ENCODE measurements around the gene ATP5F1B. TPM values are rescaled to one million over a fixed set of nuclear protein-coding genes. Genes with fewer than 3 reads are reported as not detected.

Gene ATP5F1B
- total and polyA plus RNA-seq, 2 of the 13 experiments (the other 11 are each of a cell fraction or from before 2014, with no cell fraction given), result 1,051 to 1,180 TPM

DNA sequence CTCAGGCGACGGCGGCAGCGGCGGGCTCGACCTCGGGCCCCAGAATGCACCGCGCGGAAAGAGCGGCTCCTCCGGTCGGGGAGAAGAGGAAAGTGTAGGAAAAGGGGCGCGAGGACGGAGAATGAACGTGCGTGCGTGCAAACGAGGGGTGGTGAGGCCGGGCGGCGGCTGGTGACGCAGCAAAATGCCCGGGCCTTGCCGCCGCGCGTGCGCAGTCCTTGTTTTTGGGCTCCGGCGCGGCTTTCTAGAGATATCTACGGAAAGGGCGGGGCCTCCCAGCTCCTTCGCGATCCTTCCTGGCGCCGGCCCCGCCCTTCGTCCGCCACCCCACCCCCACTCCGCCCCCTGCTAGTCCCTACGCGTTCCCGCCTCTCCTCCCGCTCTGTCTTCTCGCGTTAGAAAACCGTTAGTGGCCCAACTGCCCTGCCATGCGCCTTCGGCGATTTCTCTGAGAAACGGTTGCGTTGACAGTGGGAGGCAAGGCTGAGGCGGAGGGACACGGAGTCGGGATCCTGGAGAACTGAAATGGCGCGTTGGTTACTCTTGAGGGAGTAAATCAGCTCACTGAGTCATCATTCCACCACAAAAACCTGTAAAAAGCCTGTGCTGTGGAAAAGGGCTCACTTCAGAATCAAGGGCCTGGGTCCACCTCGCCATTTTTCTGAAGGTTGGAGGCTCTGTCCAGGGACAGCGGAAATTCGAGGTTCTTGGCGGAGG, 42.5 kb upstream of the ATP5F1B start, which contains the start of gene PTGES3 (continued):
- TF ChIP-seq, protein P1, sequence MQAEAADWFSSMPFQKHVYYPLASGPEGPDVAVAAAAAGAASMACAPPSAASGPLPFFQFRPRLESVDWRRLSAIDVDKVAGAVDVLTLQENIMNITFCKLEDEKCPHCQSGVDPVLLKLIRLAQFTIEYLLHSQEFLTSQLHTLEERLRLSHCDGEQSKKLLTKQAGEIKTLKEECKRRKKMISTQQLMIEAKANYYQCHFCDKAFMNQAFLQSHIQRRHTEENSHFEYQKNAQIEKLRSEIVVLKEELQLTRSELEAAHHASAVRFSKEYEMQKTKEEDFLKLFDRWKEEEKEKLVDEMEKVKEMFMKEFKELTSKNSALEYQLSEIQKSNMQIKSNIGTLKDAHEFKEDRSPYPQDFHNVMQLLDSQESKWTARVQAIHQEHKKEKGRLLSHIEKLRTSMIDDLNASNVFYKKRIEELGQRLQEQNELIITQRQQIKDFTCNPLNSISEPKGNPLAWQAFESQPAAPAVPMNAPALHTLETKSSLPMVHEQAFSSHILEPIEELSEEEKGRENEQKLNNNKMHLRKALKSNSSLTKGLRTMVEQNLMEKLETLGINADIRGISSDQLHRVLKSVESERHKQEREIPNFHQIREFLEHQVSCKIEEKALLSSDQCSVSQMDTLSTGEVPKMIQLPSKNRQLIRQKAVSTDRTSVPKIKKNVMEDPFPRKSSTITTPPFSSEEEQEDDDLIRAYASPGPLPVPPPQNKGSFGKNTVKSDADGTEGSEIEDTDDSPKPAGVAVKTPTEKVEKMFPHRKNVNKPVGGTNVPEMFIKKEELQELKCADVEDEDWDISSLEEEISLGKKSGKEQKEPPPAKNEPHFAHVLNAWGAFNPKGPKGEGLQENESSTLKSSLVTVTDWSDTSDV (CRISPR knock-in tag; IDR thresholded peaks at IDR 0.05), result peak; percentile 91; the same call in 1 of the 2 replicates
- TF ChIP-seq ZFP90 (CRISPR knock-in tag; IDR thresholded peaks at IDR 0.05; ENCODE audit: borderline replicate concordance) (peak; percentile 81), ZNF460 (CRISPR knock-in tag; IDR thresholded peaks at IDR 0.05; ENCODE audit: borderline replicate concordance) (no peak; the same call in 1 of the 2 replicates), HOXA9 (CRISPR knock-in tag; IDR thresholded peaks at IDR 0.05; ENCODE audit: borderline replicate concordance) (peak; percentile 93; the same call in 1 of the 2 replicates), ZNF496 (CRISPR knock-in tag; IDR thresholded peaks at IDR 0.05; ENCODE audit: insufficient replicate concordance) (no peak), ZKSCAN8 (CRISPR knock-in tag; IDR thresholded peaks at IDR 0.05; ENCODE audit: borderline replicate concordance) (peak; percentile 74; the same call in 1 of the 2 replicates), ZMYM3 (CRISPR knock-in tag; IDR thresholded peaks at IDR 0.05) (no peak), ZNF225 (CRISPR knock-in tag; IDR thresholded peaks at IDR 0.05) (no peak), ZNF331 (CRISPR knock-in tag; IDR thresholded peaks at IDR 0.05) (peak; percentile 82; the same call in 1 of the 2 replicates), HNF4A (CRISPR knock-in tag; IDR thresholded peaks at IDR 0.05) (no peak), PAF1 (CRISPR knock-in tag; IDR thresholded peaks at IDR 0.05) (no peak), ZNF549 (CRISPR knock-in tag; IDR thresholded peaks at IDR 0.05) (no peak), KDM2A (CRISPR knock-in tag; IDR thresholded peaks at IDR 0.05; ENCODE audit: borderline replicate concordance, low read depth) (peak; percentile 63)
- TF ChIP-seq, protein P2, sequence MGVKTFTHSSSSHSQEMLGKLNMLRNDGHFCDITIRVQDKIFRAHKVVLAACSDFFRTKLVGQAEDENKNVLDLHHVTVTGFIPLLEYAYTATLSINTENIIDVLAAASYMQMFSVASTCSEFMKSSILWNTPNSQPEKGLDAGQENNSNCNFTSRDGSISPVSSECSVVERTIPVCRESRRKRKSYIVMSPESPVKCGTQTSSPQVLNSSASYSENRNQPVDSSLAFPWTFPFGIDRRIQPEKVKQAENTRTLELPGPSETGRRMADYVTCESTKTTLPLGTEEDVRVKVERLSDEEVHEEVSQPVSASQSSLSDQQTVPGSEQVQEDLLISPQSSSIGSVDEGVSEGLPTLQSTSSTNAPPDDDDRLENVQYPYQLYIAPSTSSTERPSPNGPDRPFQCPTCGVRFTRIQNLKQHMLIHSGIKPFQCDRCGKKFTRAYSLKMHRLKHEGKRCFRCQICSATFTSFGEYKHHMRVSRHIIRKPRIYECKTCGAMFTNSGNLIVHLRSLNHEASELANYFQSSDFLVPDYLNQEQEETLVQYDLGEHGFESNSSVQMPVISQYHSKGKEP (CRISPR knock-in tag; IDR thresholded peaks at IDR 0.05), result peak; percentile 76; the same call in 1 of the 2 replicates
- TF ChIP-seq, protein P3, sequence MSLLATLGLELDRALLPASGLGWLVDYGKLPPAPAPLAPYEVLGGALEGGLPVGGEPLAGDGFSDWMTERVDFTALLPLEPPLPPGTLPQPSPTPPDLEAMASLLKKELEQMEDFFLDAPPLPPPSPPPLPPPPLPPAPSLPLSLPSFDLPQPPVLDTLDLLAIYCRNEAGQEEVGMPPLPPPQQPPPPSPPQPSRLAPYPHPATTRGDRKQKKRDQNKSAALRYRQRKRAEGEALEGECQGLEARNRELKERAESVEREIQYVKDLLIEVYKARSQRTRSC (CRISPR knock-in tag; IDR thresholded peaks at IDR 0.05; ENCODE audit: low read depth), result 0 out of 2 replicates have a peak, but pooled peaks have one; percentile 37
- TF ChIP-seq, protein P4, sequence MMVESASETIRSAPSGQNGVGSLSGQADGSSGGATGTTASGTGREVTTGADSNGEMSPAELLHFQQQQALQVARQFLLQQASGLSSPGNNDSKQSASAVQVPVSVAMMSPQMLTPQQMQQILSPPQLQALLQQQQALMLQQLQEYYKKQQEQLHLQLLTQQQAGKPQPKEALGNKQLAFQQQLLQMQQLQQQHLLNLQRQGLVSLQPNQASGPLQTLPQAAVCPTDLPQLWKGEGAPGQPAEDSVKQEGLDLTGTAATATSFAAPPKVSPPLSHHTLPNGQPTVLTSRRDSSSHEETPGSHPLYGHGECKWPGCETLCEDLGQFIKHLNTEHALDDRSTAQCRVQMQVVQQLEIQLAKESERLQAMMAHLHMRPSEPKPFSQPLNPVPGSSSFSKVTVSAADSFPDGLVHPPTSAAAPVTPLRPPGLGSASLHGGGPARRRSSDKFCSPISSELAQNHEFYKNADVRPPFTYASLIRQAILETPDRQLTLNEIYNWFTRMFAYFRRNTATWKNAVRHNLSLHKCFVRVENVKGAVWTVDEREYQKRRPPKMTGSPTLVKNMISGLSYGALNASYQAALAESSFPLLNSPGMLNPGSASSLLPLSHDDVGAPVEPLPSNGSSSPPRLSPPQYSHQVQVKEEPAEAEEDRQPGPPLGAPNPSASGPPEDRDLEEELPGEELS (CRISPR knock-in tag; IDR thresholded peaks at IDR 0.05), result peak; percentile 54; the same call in 1 of the 2 replicates
- TF ChIP-seq, protein P5, sequence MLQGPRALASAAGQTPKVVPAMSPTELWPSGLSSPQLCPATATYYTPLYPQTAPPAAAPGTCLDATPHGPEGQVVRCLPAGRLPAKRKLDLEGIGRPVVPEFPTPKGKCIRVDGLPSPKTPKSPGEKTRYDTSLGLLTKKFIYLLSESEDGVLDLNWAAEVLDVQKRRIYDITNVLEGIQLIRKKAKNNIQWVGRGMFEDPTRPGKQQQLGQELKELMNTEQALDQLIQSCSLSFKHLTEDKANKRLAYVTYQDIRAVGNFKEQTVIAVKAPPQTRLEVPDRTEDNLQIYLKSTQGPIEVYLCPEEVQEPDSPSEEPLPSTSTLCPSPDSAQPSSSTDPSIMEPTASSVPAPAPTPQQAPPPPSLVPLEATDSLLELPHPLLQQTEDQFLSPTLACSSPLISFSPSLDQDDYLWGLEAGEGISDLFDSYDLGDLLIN (CRISPR knock-in tag; IDR thresholded peaks at IDR 0.05; ENCODE audit: borderline replicate concordance), result peak; percentile 69; the same call in 1 of the 2 replicates
- TF ChIP-seq, protein P6, sequence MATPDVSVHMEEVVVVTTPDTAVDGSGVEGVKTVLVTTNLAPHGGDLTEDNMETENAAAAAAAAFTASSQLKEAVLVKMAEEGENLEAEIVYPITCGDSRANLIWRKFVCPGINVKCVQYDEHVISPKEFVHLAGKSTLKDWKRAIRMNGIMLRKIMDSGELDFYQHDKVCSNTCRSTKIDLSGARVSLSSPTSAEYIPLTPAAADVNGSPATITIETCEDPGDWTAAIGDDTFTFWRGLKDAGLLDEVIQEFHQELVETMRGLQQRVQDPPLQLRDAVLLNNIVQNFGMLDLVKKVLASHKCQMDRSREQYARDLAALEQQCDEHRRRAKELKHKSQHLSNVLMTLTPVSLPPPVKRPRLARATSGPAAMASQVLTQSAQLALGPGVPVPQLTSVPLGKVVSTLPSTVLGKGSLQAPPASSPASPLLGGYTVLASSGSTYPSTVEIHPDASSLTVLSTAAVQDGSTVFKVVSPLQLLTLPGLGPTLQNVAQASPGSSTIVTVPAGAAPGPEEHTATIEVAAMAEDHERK (CRISPR knock-in tag; IDR thresholded peaks at IDR 0.05; ENCODE audit: low read depth), result peak; percentile 84

Measured in HepG2 (cell line).